ENCODE measurements around the gene NUB1.

NUB1 gene

GRCh38 chr7:151317936-151318335 lies 23.7 kb upstream of the NUB1 start:
- TF ChIP-seq CTCF (IDR thresholded peaks at IDR 0.05; ENCODE audit: borderline replicate concordance, control extremely low read depth, extremely low read depth, insufficient read depth, missing control alignments) = no peak
- in situ Hi-C loops (cut with MboI; ENCODE audit: low sequenced_read_pairs, unreplicated experiment) = no loop called here

GRCh38 chr7:151319189-151319588 lies 22.4 kb upstream of the NUB1 start:
- in situ Hi-C loops (cut with MboI; ENCODE audit: low sequenced_read_pairs, unreplicated experiment) = no loop called here
- DNase-seq (ENCODE audit: low spot score) = no peak
- TF ChIP-seq CTCF (IDR thresholded peaks at IDR 0.05; ENCODE audit: borderline replicate concordance, control extremely low read depth, extremely low read depth, insufficient read depth, missing control alignments) = no peak

More at GRCh38 chr7:151317936-151318335, 23.7 kb upstream of the NUB1 start:
- DNase-seq (ENCODE audit: low spot score) = no peak

- in situ Hi-C loops (cut with MboI; ENCODE audit: low sequenced_read_pairs, unreplicated experiment) = no loop called here
- no peak for DNase-seq (ENCODE audit: low spot score)
- TF ChIP-seq CTCF (IDR thresholded peaks at IDR 0.05; ENCODE audit: borderline replicate concordance, control extremely low read depth, extremely low read depth, insufficient read depth, missing control alignments) = no peak
These were observed 21.3 kb upstream of the NUB1 start for GRCh38 chr7:151320263-151320845.

GRCh38 chr7:151321341-151321740 lies 20.3 kb upstream of the NUB1 start:
- in situ Hi-C loops (cut with MboI; ENCODE audit: low sequenced_read_pairs, unreplicated experiment) = no loop called here
- DNase-seq (ENCODE audit: low spot score) = no peak
- TF ChIP-seq CTCF (IDR thresholded peaks at IDR 0.05; ENCODE audit: borderline replicate concordance, control extremely low read depth, extremely low read depth, insufficient read depth, missing control alignments) = no peak

- in situ Hi-C loops (cut with MboI; ENCODE audit: low sequenced_read_pairs, unreplicated experiment) = no loop called here
- no peak for DNase-seq (ENCODE audit: low spot score)
- no peak for TF ChIP-seq CTCF (IDR thresholded peaks at IDR 0.05; ENCODE audit: borderline replicate concordance, control extremely low read depth, extremely low read depth, insufficient read depth, missing control alignments)
These were observed 18.7 kb upstream of the NUB1 start for GRCh38 chr7:151322906-151323305.

GRCh38 chr7:151327022-151327421 lies 14.6 kb upstream of the NUB1 start:
- DNase-seq (ENCODE audit: low spot score) = no peak
- in situ Hi-C loops (cut with MboI; ENCODE audit: low sequenced_read_pairs, unreplicated experiment) = no loop called here
- TF ChIP-seq CTCF (IDR thresholded peaks at IDR 0.05; ENCODE audit: borderline replicate concordance, control extremely low read depth, extremely low read depth, insufficient read depth, missing control alignments) = no peak

Measured in GM13976 (cell line).